GM23248 (cell line): Measurements from ENCODE around the gene LATS1.

ENCODE experiments used
- EZH2 ChIP-seq: fragments of 200-600 bp; sonication (generic); IDR thresholded peaks from 2 replicates; pipeline ENCODE4 v1.6.1; 2018; ENCODE audit warnings: antibody characterized with exemption, mild to moderate bottlenecking; ENCODE audit not compliant: insufficient read depth, poor library complexity, severe bottlenecking
- EZH2phosphoT487 ChIP-seq: fragments of 200-600 bp; sonication (generic); IDR thresholded peaks from 2 replicates; pipeline ENCODE4 v1.6.1; 2018; ENCODE audit warnings: antibody characterized with exemption, moderate library complexity, mild to moderate bottlenecking, low read depth; ENCODE audit not compliant: insufficient read depth

DNA sequence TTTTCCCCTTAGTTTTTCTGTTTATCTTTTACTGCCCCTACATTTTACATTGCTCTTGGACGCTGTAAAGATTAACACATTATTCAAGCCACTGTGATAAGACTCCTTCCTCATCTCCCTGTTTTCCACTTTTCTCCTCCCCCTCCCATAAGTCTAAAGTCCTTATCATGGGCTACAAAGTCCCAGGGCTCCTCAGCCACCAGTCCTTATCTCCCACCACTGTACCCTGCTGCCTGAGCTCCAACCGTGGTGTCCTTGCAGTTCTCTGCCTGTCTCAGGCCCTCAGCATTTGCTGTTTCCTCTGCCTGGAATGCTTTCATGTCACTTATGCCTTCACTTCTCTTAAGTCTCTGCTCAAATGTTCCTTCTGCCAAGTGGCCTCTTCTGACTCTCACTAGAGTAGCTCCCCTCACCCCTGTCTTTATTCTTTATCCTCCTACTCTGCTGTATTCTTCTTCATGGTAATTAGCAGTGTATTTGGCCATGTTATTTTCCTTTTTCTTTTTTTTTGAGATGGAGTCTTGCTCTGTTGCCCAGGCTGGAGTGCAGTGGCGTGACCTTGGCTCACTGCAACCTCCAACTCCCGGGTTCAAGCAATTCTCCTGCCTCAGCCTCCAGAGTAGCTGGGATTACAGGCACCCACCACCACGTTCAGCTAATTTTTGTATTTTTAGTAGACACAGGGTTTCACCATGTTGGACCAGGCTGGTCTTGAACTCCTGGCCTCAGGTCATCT, 10.8 kb upstream of the LATS1 start:
- no peak for TF ChIP-seq EZH2
- no peak for TF ChIP-seq EZH2phosphoT487
